ENCODE data around the gene GET3.
A peak's percentile ranks its signal among the peaks of the same experiment; 100 is the strongest.

Gene GET3

GRCh38 chr19:12788682-12789097 lies 51.4 kb downstream of the GET3 start:
- H3K4me3 ChIP-seq (ENCODE audit: low read depth, low read length), result peak overlapping the region; percentile 65
- H3K27ac ChIP-seq (ENCODE audit: low read depth, low read length), result peak overlapping the region; percentile 57; the same call in 1 of the 2 replicates
- H3K9ac ChIP-seq (ENCODE audit: low read length), result peak overlapping the region; percentile 48
- peaks cover 7% of the 10 kb centered on the region; the same call in 1 of the 2 replicates for H3K27me3 ChIP-seq (ENCODE audit: control insufficient read depth, insufficient read depth, low read length)
- no peaks in the 10 kb centered on the region for H3K9me3 ChIP-seq (ENCODE audit: control insufficient read depth, insufficient read depth, low read depth, low read length)
- peaks cover 43% of the 10 kb centered on the region for H3K4me1 ChIP-seq (ENCODE audit: control insufficient read depth, insufficient read depth, low read length)
- no peaks in the 10 kb centered on the region for H3K36me3 ChIP-seq (ENCODE audit: control insufficient read depth, insufficient read depth, low read length)

- Histone ChIP-seq H3K4me1 (ENCODE audit: control insufficient read depth, insufficient read depth, low read length) (peaks cover 42% of the 10 kb centered on the region), H3K27ac (ENCODE audit: low read depth, low read length) (peak overlapping the region; percentile 57; the same call in 1 of the 2 replicates), H3K4me3 (ENCODE audit: low read depth, low read length) (peak overlapping the region; percentile 65), H3K9ac (ENCODE audit: low read length) (peak overlapping the region; percentile 54), H3K27me3 (ENCODE audit: control insufficient read depth, insufficient read depth, low read length) (peaks cover 7% of the 10 kb centered on the region; the same call in 1 of the 2 replicates), H3K36me3 (ENCODE audit: control insufficient read depth, insufficient read depth, low read length) (no peaks in the 10 kb centered on the region), H3K9me3 (ENCODE audit: control insufficient read depth, insufficient read depth, low read depth, low read length) (no peaks in the 10 kb centered on the region)
These were observed 52.0 kb downstream of the GET3 start for GRCh38 chr19:12789098-12789903.

- Histone ChIP-seq H3K4me3 (ENCODE audit: low read depth, low read length) (peak overlapping the region; percentile 65), H3K36me3 (ENCODE audit: control insufficient read depth, insufficient read depth, low read length) (no peaks in the 10 kb centered on the region), H3K27me3 (ENCODE audit: control insufficient read depth, insufficient read depth, low read length) (peaks cover 7% of the 10 kb centered on the region; the same call in 1 of the 2 replicates), H3K9ac (ENCODE audit: low read length) (peak overlapping the region; percentile 54), H3K9me3 (ENCODE audit: control insufficient read depth, insufficient read depth, low read depth, low read length) (no peaks in the 10 kb centered on the region), H3K27ac (ENCODE audit: low read depth, low read length) (no peak overlapping the region), H3K4me1 (ENCODE audit: control insufficient read depth, insufficient read depth, low read length) (peaks cover 41% of the 10 kb centered on the region)
These were observed 52.8 kb downstream of the GET3 start for GRCh38 chr19:12789904-12790619.

GRCh38 chr19:12790628-12791344 lies 53.5 kb downstream of the GET3 start:
- H3K27ac ChIP-seq (ENCODE audit: low read depth, low read length), result no peak overlapping the region; the same call in 1 of the 2 replicates
- H3K4me1 ChIP-seq (ENCODE audit: control insufficient read depth, insufficient read depth, low read length), result peaks cover 37% of the 10 kb centered on the region
- no peaks in the 10 kb centered on the region for H3K9me3 ChIP-seq (ENCODE audit: control insufficient read depth, insufficient read depth, low read depth, low read length)
- no peaks in the 10 kb centered on the region for H3K36me3 ChIP-seq (ENCODE audit: control insufficient read depth, insufficient read depth, low read length)
- H3K27me3 ChIP-seq (ENCODE audit: control insufficient read depth, insufficient read depth, low read length), result peaks cover 7% of the 10 kb centered on the region; the same call in 1 of the 2 replicates
- H3K4me3 ChIP-seq (ENCODE audit: low read depth, low read length), result peak overlapping the region; percentile 65
- peak overlapping the region; percentile 54 for H3K9ac ChIP-seq (ENCODE audit: low read length)

DNA sequence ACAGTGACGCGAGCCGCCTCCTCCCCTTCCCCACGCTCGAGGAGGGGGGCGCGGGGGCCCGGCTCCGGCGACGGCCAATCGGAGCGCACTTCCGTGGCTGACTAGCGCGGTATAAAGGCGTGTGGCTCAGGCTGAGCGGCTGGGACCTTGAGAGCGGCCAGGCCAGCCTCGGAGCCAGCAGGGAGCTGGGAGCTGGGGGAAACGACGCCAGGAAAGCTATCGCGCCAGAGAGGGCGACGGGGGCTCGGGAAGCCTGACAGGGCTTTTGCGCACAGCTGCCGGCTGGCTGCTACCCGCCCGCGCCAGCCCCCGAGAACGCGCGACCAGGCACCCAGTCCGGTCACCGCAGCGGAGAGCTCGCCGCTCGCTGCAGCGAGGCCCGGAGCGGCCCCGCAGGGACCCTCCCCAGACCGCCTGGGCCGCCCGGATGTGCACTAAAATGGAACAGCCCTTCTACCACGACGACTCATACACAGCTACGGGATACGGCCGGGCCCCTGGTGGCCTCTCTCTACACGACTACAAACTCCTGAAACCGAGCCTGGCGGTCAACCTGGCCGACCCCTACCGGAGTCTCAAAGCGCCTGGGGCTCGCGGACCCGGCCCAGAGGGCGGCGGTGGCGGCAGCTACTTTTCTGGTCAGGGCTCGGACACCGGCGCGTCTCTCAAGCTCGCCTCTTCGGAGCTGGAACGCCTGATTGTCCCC lies 54.2 kb downstream of the GET3 start, which contains the start of gene JUNB:
Gene JUNB (plus strand): TSS at position 142 of the 706 bp plus-strand sequence. CDS start 286 bp downstream, at position 428.
- Histone ChIP-seq H3K9me3 (ENCODE audit: control insufficient read depth, insufficient read depth, low read depth, low read length) (no peaks in the 10 kb centered on the region), H3K36me3 (ENCODE audit: control insufficient read depth, insufficient read depth, low read length) (no peaks in the 10 kb centered on the region), H3K27ac (ENCODE audit: low read depth, low read length) (peak within 1 kb of the TSS; percentile 35; the same call in 1 of the 2 replicates), H3K9ac (ENCODE audit: low read length) (peak within 1 kb of the TSS; percentile 55), H3K27me3 (ENCODE audit: control insufficient read depth, insufficient read depth, low read length) (peaks cover 7% of the 10 kb centered on the region; the same call in 1 of the 2 replicates), H3K4me3 (ENCODE audit: low read depth, low read length) (peak within 1 kb of the TSS; percentile 65), H3K4me1 (ENCODE audit: control insufficient read depth, insufficient read depth, low read length) (peaks cover 38% of the 10 kb centered on the region)

DNA sequence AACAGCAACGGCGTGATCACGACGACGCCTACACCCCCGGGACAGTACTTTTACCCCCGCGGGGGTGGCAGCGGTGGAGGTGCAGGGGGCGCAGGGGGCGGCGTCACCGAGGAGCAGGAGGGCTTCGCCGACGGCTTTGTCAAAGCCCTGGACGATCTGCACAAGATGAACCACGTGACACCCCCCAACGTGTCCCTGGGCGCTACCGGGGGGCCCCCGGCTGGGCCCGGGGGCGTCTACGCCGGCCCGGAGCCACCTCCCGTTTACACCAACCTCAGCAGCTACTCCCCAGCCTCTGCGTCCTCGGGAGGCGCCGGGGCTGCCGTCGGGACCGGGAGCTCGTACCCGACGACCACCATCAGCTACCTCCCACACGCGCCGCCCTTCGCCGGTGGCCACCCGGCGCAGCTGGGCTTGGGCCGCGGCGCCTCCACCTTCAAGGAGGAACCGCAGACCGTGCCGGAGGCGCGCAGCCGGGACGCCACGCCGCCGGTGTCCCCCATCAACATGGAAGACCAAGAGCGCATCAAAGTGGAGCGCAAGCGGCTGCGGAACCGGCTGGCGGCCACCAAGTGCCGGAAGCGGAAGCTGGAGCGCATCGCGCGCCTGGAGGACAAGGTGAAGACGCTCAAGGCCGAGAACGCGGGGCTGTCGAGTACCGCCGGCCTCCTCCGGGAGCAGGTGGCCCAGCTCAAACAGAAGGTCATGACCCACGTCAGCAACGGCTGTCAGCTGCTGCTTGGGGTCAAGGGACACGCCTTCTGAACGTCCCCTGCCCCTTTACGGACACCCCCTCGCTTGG lies 55.0 kb downstream of the GET3 start:
- Histone ChIP-seq H3K27ac (ENCODE audit: low read depth, low read length) (peak overlapping the region; percentile 35; the same call in 1 of the 2 replicates), H3K9me3 (ENCODE audit: control insufficient read depth, insufficient read depth, low read depth, low read length) (no peaks in the 10 kb centered on the region), H3K27me3 (ENCODE audit: control insufficient read depth, insufficient read depth, low read length) (peaks cover 7% of the 10 kb centered on the region; the same call in 1 of the 2 replicates), H3K36me3 (ENCODE audit: control insufficient read depth, insufficient read depth, low read length) (no peaks in the 10 kb centered on the region), H3K4me3 (ENCODE audit: low read depth, low read length) (peak overlapping the region; percentile 65), H3K4me1 (ENCODE audit: control insufficient read depth, insufficient read depth, low read length) (peaks cover 38% of the 10 kb centered on the region), H3K9ac (ENCODE audit: low read length) (peak overlapping the region; percentile 55)

DNA sequence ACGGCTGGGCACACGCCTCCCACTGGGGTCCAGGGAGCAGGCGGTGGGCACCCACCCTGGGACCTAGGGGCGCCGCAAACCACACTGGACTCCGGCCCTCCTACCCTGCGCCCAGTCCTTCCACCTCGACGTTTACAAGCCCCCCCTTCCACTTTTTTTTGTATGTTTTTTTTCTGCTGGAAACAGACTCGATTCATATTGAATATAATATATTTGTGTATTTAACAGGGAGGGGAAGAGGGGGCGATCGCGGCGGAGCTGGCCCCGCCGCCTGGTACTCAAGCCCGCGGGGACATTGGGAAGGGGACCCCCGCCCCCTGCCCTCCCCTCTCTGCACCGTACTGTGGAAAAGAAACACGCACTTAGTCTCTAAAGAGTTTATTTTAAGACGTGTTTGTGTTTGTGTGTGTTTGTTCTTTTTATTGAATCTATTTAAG lies 55.6 kb downstream of the GET3 start:
- H3K4me1 ChIP-seq (ENCODE audit: control insufficient read depth, insufficient read depth, low read length), result peaks cover 38% of the 10 kb centered on the region
- H3K27me3 ChIP-seq (ENCODE audit: control insufficient read depth, insufficient read depth, low read length), result peaks cover 7% of the 10 kb centered on the region; the same call in 1 of the 2 replicates
- H3K9ac ChIP-seq (ENCODE audit: low read length), result peak overlapping the region; percentile 55
- H3K9me3 ChIP-seq (ENCODE audit: control insufficient read depth, insufficient read depth, low read depth, low read length), result no peaks in the 10 kb centered on the region
- H3K36me3 ChIP-seq (ENCODE audit: control insufficient read depth, insufficient read depth, low read length), result no peaks in the 10 kb centered on the region
- peak overlapping the region; percentile 65 for H3K4me3 ChIP-seq (ENCODE audit: low read depth, low read length)
- peak overlapping the region; percentile 94; the same call in 1 of the 2 replicates for H3K27ac ChIP-seq (ENCODE audit: low read depth, low read length)

GRCh38 chr19:12793290-12794195 lies 56.2 kb downstream of the GET3 start:
- Histone ChIP-seq H3K9me3 (ENCODE audit: control insufficient read depth, insufficient read depth, low read depth, low read length) (no peaks in the 10 kb centered on the region), H3K4me1 (ENCODE audit: control insufficient read depth, insufficient read depth, low read length) (peaks cover 31% of the 10 kb centered on the region), H3K4me3 (ENCODE audit: low read depth, low read length) (peak overlapping the region; percentile 65), H3K9ac (ENCODE audit: low read length) (peak overlapping the region; percentile 77), H3K36me3 (ENCODE audit: control insufficient read depth, insufficient read depth, low read length) (peaks cover under 1% of the 10 kb centered on the region; the same call in 1 of the 2 replicates), H3K27ac (ENCODE audit: low read depth, low read length) (peak overlapping the region; percentile 94), H3K27me3 (ENCODE audit: control insufficient read depth, insufficient read depth, low read length) (peaks cover 7% of the 10 kb centered on the region; the same call in 1 of the 2 replicates)
